CD4-positive, alpha-beta T cell treated with Interleukin-4 for 4 hours (primary cell): Measurements from ENCODE around the gene SAP30L.

ENCODE experiments used
- DNase-seq: peaks from one replicate; pipeline ENCODE4 v3.0.0-alpha.2; 2020

SAP30L gene

GRCh38 chr5:154466671-154467070 is 20.9 kb downstream of the SAP30L start:
- DNase-seq, result no peak

- peak; percentile 54 for DNase-seq
Observed at GRCh38 chr5:154467655-154468354, 22.0 kb downstream of the SAP30L start.

DNA sequence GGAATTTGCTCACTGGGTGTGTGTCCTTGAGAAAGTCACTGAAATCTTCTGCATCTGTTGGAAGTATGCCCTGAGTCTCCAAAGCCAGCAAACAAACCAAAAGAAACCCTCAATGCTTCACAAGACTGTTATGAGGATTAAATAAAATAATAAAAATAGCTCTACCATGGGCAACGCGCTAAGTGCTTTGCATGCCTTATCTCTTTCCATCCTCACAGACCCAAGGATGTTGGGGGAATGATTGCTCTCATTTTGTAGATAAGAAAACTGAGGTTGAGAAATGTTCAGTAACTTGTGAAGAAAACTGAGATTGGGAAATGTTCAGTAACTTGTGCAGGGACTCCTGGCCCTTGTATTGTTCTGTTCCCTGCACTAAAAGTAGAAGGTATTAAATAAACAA is 24.3 kb downstream of the SAP30L start:
- DNase-seq, result no peak

DNA sequence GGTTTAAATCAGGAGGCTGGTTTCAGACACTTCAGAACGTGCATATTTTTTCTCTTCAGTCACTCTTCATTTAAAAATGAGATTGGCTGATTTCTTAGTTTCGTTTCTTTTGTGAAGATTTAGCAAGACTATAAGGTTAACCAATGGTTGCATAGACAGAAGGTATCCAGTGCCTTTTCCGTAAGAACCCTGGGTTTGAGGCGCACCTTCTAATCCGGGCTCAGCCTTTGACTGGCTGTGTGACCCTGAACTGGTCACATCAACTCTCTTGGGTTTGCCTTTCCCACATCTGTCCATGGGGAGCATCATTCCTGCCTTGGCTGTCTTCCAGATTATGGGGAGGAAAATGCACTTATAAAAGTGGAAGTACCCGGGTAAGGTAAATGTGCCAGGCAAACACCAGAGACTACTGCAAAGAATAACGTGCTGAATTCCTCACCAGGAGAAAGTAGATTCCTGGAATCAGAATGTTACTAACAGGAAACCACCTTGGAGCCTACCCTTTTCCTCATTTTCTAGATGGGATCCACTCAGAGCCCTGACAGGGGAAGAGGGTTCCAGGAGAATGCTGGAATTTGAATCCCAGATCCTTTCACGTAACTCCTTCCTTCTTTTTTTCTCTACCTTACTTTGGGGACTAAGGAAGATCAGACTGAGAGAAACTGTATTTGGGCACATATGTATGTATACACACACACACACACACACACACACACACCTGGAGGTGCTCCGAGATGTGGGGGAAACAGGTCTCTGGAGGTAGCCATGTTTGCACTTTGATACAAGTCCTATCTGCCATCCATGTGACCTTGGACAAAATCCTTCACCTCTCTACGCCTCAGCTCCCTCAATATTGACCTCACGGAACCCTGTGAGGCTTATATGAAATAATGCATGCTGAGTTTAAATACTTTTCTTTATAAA is 25.4 kb downstream of the SAP30L start:
- no peak for DNase-seq

DNA sequence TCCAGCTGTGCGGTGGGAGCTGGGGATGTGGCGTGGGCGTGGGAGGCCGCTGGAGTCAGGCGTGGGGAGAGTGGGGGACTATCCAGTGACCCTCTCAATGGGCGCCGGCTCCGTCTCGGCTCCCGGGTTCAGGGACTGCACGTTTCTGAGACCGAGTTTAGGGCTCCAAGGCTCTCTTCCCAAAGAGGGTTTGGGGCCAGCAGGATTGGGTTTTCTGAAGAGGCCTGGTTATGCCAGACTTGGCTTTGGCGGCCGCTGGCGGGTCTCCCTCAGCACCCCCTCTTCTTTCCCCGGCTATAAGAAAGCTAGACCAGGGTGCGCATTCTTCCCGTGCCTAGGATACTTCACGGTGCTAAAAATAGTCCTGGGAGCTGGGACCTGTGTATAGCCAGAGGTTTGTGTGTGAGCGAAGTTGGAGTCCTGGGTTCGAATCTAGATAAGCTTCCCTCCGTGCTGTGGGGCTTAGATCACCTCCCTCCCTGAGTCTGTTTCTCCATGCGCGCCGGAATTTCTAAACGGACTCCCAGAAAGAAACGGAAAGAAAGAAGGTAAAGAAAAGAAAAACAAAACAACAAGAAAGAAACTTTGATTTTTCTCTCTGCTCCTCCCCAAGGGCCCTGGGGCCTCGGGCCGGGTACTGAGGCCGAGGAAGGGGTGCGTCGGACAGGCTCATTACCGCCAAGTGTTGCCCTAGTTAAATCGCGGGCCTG is 27.2 kb downstream of the SAP30L start:
- DNase-seq, result no peak

- DNase-seq, result no peak
Observed at GRCh38 chr5:154473581-154474283, 27.9 kb downstream of the SAP30L start.

GRCh38 chr5:154474396-154475334 is 28.9 kb downstream of the SAP30L start:
- DNase-seq, result no peak

DNA sequence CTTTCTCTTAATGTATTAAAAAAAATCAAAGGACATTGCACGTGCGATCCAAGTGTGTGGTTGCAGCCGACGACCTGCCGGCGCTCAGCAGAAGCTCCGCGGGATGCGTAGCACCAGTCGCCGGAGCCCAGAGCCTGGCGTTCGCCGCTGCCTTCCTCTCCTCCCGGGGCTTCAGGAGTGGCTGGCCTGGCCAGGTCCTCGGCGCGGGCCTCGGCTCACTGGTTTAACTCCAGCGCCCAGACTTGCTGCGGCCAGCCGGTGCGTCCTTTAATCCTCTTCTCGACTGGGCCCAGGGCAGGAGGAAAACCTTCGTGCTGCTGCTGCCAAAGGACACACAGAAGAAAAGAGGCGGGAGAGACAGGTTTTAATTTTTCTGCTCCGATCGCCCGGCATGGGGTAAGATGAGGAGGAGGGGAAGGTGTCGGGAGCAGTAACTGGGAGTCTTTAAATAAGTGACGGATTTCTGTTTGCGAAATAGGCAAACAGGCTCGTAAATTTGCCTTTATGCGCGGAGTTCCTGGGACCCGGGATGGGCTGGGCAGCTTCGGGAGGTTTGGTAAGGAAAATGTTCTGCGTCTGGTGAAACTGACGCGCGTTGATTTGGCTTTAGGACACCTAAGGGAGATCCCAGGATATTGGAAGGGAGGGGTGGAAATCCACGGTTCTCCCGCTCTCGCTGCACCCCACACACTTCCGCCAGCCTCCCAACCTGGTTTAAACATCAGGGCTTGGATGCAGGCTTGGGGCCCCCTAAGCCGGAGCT is 30.0 kb downstream of the SAP30L start:
- DNase-seq, result no peak

DNA sequence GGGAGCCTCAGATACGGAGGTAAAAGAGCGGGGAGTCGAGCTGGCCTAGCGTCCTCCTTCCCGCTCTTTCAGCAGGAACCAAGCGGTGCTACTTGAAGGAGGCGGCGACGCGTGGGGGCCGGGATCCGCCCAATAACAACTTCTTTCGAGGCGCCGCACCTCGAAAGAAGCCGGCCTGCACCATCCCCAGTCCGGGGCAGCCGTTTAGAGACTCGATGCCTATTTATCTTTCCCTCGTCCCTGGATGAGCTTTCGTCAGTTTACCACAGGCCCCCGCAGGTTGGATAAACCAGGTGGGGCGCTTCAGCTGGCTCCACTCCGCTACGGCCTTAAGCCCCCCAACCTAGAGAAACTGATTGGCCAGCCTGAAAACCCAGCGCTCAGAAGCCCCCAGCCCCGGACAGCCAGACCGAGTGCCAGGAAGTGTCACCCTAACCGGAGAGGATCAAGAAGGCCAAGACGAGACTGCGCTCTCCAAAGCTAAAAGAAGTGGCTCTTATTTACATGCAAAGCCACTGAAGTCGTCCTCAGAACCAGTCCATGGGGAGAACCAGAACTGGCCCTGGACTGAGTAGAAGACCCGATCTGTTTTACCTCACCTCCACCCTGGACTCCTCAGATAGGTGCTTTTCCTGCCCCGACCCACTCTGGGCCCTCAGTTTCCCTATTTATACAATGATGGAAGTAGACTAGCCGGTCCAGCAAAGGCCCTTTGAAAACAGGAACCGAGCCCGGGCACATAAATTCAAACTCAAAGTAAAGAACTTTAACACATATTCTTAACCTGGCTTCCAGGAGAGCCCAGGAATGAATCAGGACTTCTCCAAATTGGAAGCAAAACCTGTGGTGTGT is 30.8 kb downstream of the SAP30L start:
- no peak for DNase-seq

DNA sequence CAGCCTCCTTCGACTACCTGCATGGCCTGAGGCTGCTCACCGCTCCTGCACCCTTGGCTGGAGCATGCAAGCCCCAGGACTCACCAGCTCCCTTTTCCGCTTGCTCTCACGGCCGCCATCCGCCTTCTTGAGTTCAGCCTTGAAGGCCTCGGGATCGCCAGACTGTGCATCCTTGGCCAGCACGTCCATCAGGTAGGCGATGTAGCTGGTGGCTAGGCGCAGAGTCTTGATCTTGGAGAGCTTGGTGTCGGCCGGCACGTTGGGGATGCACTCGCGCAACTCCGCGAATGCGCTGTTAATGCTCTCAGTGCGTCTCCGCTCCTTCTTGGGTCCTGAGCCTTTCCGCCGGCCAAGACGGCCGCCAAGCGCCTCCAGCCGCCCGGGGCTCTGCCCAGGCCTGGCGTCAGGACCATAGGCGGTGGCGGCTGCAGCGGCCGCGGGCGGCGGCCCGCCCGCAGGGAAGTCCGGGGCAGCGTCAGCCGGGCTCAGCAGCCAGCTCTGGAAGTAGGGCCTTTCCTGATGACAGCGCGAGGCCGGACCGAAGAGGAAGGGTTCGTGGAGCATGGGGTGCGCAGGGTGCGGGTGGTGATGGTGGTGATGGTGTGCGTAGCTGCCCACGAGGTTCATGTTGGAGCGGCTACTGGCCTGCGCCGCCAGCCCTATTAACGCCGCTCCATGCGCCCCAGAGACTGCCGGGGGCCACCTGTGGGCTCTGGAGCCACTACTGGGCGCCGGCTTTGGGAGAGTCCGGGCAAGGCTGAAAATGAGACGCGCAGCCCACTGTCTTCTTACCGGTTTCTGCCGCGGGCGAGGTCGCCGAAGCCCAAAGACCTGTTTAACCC is 31.8 kb downstream of the SAP30L start:
- no peak for DNase-seq

GRCh38 chr5:154478224-154478565 is 32.4 kb downstream of the SAP30L start, which contains the start of gene HAND1:
HAND1 (minus strand) TSS chr5:154478227; CDS start chr5:154478008, 219 bp downstream.
- no peak for DNase-seq

DNA sequence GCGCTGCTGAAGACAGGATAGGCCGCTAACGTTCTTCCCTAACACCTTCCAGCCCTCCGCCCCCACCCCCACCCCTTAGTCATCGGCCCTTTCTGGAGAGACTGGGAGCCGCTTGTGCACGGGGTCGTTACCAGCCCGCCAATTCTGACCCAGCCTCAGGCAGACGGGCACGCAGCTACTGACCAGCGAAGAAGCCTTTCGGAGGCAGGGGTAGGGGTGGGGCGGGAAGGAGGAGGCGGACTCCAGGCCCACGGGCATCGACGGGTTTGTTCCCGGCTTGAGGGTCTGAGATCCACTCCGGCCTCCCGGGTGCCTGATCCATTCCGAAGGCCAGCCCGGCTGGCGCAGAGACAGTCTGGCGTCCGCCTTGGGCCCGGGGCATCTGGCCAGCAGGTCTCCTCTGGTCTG is 33.0 kb downstream of the SAP30L start:
- DNase-seq, result no peak

DNA sequence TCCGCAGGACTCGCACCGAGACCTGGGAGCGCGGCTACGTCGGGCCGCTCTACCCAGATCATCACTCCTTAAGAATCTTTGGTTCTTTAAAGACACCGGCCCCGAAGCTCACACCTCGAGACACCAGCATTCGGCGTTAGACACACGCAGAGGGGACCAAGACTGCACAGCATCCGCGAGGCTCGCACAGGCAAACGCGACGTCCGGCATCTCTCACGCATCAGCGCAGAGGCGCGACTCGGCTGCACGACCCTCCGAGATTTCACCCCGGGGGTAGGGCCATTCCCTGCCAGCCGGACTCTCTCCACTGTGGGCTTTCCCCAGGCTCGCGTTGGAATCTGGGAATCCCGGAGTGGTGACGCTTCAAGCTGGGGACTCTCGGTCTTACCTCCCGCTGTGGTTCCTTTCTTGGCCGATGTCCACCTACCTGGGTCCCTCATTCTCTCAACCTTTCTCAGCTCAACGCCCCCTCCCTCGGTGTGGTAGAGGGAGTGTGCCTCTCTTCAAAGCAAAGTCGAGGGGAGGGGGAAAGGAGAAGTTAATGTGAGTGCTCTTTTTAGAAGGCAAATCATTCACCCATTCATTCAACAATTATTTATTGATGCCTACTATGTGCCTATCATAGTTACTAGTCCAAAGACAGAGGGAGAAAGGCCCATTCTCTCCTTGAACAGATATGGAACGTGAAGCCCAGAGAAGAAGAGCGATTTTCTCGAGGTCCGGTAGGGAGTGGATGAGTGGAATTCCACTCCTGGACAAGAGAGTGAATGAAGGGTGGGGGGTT is 33.6 kb downstream of the SAP30L start:
- DNase-seq, result no peak

- DNase-seq, result no peak
Observed at GRCh38 chr5:154479944-154480750, 34.4 kb downstream of the SAP30L start.

GRCh38 chr5:154480847-154481246 is 35.0 kb downstream of the SAP30L start:
- DNase-seq, result no peak

GRCh38 chr5:154481584-154482381 is 36.0 kb downstream of the SAP30L start:
- no peak for DNase-seq
